ENCODE results near the gene LZTR1. TPM values are rescaled to one million over a fixed set of nuclear protein-coding genes. Genes with fewer than 3 reads are reported as not detected.

Gene LZTR1
- total and polyA plus RNA-seq, 2 of the 4 experiments (the other 2 are of a cell fraction): 22.8 to 41.3 TPM

- Histone ChIP-seq H2BK5ac (ENCODE audit: low read depth, low read length, poor library complexity, severe bottlenecking) (no peak overlapping the region), H2AFZ (replicated peaks; ENCODE audit: low read length, poor library complexity) (no peak overlapping the region), H2BK15ac (ENCODE audit: low read depth, low read length) (no peak overlapping the region), H3K36me3 (ENCODE audit: control insufficient read depth, insufficient read depth, low read length) (peaks cover 39% of the 10 kb centered on the region), H3K79me1 (ENCODE audit: low read depth in 1 of 2, low read length in 2 of 2) (peaks cover 31 to 90% of the 10 kb centered on the region in 2 experiments), H4K8ac (ENCODE audit: low read depth in 2 of 2, low read length in 2 of 2) (no peak overlapping the region), H2BK120ac (ENCODE audit: low read depth, low read length) (no peak overlapping the region), H3K9ac (ENCODE audit: low read depth, low read length) (no peak overlapping the region), H3K18ac (ENCODE audit: low read depth, low read length) (no peak overlapping the region), H3K4ac (ENCODE audit: low read depth, low read length) (no peak overlapping the region), H3K27me3 (ENCODE audit: control insufficient read depth, insufficient read depth, low read length) (no peaks in the 10 kb centered on the region), H2BK20ac (ENCODE audit: low read depth, low read length) (no peak overlapping the region), H2AK5ac (ENCODE audit: low read depth, low read length) (no peak overlapping the region), H3K56ac (ENCODE audit: extremely low read depth, insufficient read depth, low read length) (no peak overlapping the region), H3K27ac (ENCODE audit: insufficient read depth, low read length) (no peak overlapping the region), H3K9me1 (ENCODE audit: insufficient read depth, low read length) (peaks cover 28% of the 10 kb centered on the region), H3K14ac (replicated peaks; ENCODE audit: low read depth, low read length) (no peak overlapping the region), H4K91ac (ENCODE audit: insufficient read depth, low read depth, low read length) (no peak overlapping the region), H3K4me3 (ENCODE audit: insufficient read depth, low read depth, low read length) (no peak overlapping the region), H3K23ac (ENCODE audit: low read depth, low read length) (no peak overlapping the region), H3K9me3 (ENCODE audit: control insufficient read depth, insufficient read depth, low read length) (no peaks in the 10 kb centered on the region), H3K4me2 (ENCODE audit: low read depth, low read length) (no peak overlapping the region), H2AK9ac (replicated peaks; ENCODE audit: low read depth, low read length, poor library complexity) (no peak overlapping the region), H4K5ac (ENCODE audit: low read depth, low read length) (no peak overlapping the region), H3K4me1 (ENCODE audit: control insufficient read depth, insufficient read depth, low read length) (no peaks in the 10 kb centered on the region; the same call in 1 of the 2 replicates), H4K20me1 (ENCODE audit: insufficient read depth, low read length) (peaks cover 77% of the 10 kb centered on the region)
- ChIA-PET CTCF (no interaction called here), POLR2A (ENCODE audit: unreplicated experiment) (no interaction called here)
- in situ Hi-C loops (cut with MboI; ENCODE audit: low sequenced_read_pairs) (no loop called here), dilution Hi-C loops (cut with HindIII; ENCODE audit: low sequenced_read_pairs, unreplicated experiment) (no loop called here), intact Hi-C loops (cut with micrococcal nuclease) (loop anchor here (10.0 kb wide), 2 partner anchors 67 to 147 kb away; no protein-coding TSS in a partner anchor)
- no peak for ATAC-seq (ENCODE audit: low read depth)
- TF ChIP-seq RAD21 (IDR thresholded peaks at IDR 0.05; ENCODE audit: low read length): no peak
- TF ChIP-seq MAFK (IDR thresholded peaks at IDR 0.05; ENCODE audit: low read depth, low read length): no peak
- no peak for TF ChIP-seq MXI1 (IDR thresholded peaks at IDR 0.05; ENCODE audit: borderline replicate concordance, low read depth, low read length)
- TF ChIP-seq CTCF (conservative IDR thresholded peaks at IDR 0.05; ENCODE audit: low read depth, low read length): no peak
- no peak for TF ChIP-seq FOS (IDR thresholded peaks at IDR 0.05; ENCODE audit: low read depth, low read length)
- TF ChIP-seq MAZ (IDR thresholded peaks at IDR 0.05; ENCODE audit: borderline replicate concordance, low read depth, low read length): no peak
- TF ChIP-seq NFE2L2 (IDR thresholded peaks at IDR 0.05; ENCODE audit: low read depth, low read length): no peak
- TF ChIP-seq SMC3 (IDR thresholded peaks at IDR 0.05; ENCODE audit: low read depth, low read length): no peak
- no peak for TF ChIP-seq ELK1 (IDR thresholded peaks at IDR 0.05; ENCODE audit: borderline replicate concordance, low read depth, low read length)
- TF ChIP-seq RCOR1 (IDR thresholded peaks at IDR 0.05; ENCODE audit: insufficient replicate concordance, low read length): no peak
- no peak for TF ChIP-seq CEBPB (IDR thresholded peaks at IDR 0.05; ENCODE audit: low read depth, low read length)
- TF ChIP-seq CHD1 (IDR thresholded peaks at IDR 0.05; ENCODE audit: low read depth, low read length): no peak
- TF ChIP-seq POLR2A (IDR thresholded peaks at IDR 0.05; ENCODE audit: low read depth, low read length): no peak
- TF ChIP-seq USF2 (IDR thresholded peaks at IDR 0.05; ENCODE audit: low read depth, low read length): no peak
- no peak for TF ChIP-seq BHLHE40 (IDR thresholded peaks at IDR 0.05; ENCODE audit: low read depth, low read length)
- TF ChIP-seq RFX5 (IDR thresholded peaks at IDR 0.05; ENCODE audit: low read depth, low read length): no peak
- BruUV-seq (replicated peaks): TSS peak; percentile 52
- no CpG with 5 or more reads among the region's 10 CpGs for WGBS, 2 experiments (ENCODE audit: extremely low coverage in 2 of 2, insufficient read length in 1 of 2)
- no peak for DNase-seq
Measured at GRCh38 chr22:20951151-20951931, 30.8 kb upstream of the LZTR1 start.
